Measurements from ENCODE around the gene TLCD3B. TPM values are rescaled to one million over a fixed set of nuclear protein-coding genes. Genes with fewer than 3 reads are reported as not detected.

The TLCD3B gene
- polyA plus RNA-seq, 1 of the 3 experiments (the other 2 are of a cell fraction), result 3.8 TPM

DNA sequence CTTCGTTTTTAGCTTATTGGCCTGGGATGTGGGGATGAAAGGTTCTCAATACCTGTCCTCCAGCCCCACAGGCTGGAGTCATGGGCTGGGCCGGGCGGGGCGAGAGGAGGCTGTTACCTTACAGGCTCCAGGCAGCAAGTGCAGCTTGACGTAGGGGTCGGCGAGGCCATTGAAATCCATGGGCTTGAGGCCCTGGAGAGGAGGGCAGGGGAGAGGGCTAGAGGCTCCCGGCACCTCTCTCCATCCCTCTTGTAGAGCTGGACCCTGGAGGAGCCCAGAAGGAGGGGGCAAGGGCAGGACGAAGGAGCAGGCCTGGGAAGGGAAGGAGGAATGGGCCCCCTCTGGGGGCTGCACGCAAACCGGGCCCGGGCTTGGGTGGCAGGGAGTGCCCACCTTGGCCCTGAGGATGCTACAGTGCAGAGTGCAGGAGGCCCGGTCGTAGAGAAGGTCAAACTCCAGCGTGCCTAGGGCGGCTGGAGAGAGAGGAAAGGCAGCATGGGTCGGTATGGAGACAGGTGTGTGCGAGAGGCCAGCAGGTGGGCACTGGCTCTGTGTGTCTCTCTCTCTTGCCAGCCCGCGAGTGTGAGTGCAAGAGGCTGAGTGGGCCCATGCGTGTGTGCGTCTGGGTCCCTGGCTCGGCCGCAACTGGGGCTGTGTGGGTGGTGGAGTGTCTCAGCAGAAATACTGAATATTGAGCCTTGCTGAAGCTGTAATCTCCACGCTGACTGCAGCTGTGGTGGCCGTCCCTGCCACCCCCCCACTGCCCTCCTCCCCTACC lies 21.8 kb downstream of the TLCD3B start:
- Histone ChIP-seq H3F3A (replicated peaks; ENCODE audit: insufficient read depth) (no peaks in the 10 kb centered on the region), H3K36me3 (replicated peaks in 1 of 2; ENCODE audit: control insufficient read depth in 1 of 2, insufficient read depth in 2 of 2, low read length in 1 of 2) (peaks cover 0 to 4% of the 10 kb centered on the region in 2 experiments), H3K9me3 (no peaks in the 10 kb centered on the region), H3K4me2 (no peak overlapping the region), H3K27ac (ENCODE audit: low read depth in 2 of 2, low read length in 1 of 2) (no peak overlapping the region), H3K79me2 (ENCODE audit: insufficient read depth) (no peaks in the 10 kb centered on the region), H3K4me3 (ENCODE audit: low read depth in 2 of 2, low read length in 1 of 2) (no peak overlapping the region), H3K9ac (no peak overlapping the region), H2AFZ (ENCODE audit: low read depth) (no peak overlapping the region), H3K27me3 (ENCODE audit: insufficient read depth) (no peaks in the 10 kb centered on the region), H3K4me1 (ENCODE audit: control insufficient read depth in 1 of 2, insufficient read depth in 2 of 2, low read depth in 1 of 2, low read length in 1 of 2) (peaks cover 0 to 5% of the 10 kb centered on the region in 2 experiments; a peak in 1 of 4 replicates), H4K20me1 (ENCODE audit: insufficient read depth) (no peaks in the 10 kb centered on the region), H3K9me2 (no peaks in the 10 kb centered on the region)
- DNase-seq, result no peak
- CTCF ChIA-PET, result interaction anchor here (0.6 to 2.0 kb wide), 4 partner anchors 22 to 190 kb away, joined by 3 to 8 read pairs (median 3); partner anchors contain the start of gene TLCD3B
- POLR2A ChIA-PET, result interaction anchor here (1.1 kb wide), 1 partner anchor 9 kb away, joined by 3 read pairs; no protein-coding TSS in a partner anchor
- WGBS (ENCODE audit: low lambda C conversion rate), result 88% methylated on average over 23 of the region's 26 CpGs
- TF ChIP-seq FOSL2 (IDR thresholded peaks at IDR 0.05; ENCODE audit: borderline replicate concordance, low read depth) (no peak), RCOR1 (IDR thresholded peaks at IDR 0.05; ENCODE audit: low read length) (no peak), CHD2 (IDR thresholded peaks at IDR 0.05; ENCODE audit: low read length, partially characterized antibody) (no peak), POLR2AphosphoS5 (IDR thresholded peaks at IDR 0.05; ENCODE audit: low read depth, low read length) (no peak), ZBTB33 (IDR thresholded peaks at IDR 0.05; ENCODE audit: borderline replicate concordance, low read depth) (no peak), FOXM1 (IDR thresholded peaks at IDR 0.05; ENCODE audit: low read depth) (no peak), RFX5 (IDR thresholded peaks at IDR 0.05; ENCODE audit: low read length) (no peak), YY1 (IDR thresholded peaks at IDR 0.05; ENCODE audit: low read depth) (no peak), NFIC (IDR thresholded peaks at IDR 0.05; ENCODE audit: borderline replicate concordance) (no peak)
- TF ChIP-seq, protein P1, sequence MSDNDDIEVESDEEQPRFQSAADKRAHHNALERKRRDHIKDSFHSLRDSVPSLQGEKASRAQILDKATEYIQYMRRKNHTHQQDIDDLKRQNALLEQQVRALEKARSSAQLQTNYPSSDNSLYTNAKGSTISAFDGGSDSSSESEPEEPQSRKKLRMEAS (IDR thresholded peaks at IDR 0.05; ENCODE audit: low read depth), result no peak
- TF ChIP-seq, protein P2, sequence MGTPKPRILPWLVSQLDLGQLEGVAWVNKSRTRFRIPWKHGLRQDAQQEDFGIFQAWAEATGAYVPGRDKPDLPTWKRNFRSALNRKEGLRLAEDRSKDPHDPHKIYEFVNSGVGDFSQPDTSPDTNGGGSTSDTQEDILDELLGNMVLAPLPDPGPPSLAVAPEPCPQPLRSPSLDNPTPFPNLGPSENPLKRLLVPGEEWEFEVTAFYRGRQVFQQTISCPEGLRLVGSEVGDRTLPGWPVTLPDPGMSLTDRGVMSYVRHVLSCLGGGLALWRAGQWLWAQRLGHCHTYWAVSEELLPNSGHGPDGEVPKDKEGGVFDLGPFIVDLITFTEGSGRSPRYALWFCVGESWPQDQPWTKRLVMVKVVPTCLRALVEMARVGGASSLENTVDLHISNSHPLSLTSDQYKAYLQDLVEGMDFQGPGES (IDR thresholded peaks at IDR 0.05; ENCODE audit: low read depth, low read length), result no peak

- Histone ChIP-seq H2AFZ (ENCODE audit: low read depth) (no peak overlapping the region), H3K9me2 (no peaks in the 10 kb centered on the region), H3K4me1 (ENCODE audit: control insufficient read depth in 1 of 2, insufficient read depth in 2 of 2, low read depth in 1 of 2, low read length in 1 of 2) (peaks cover 0 to 5% of the 10 kb centered on the region in 2 experiments; a peak in 1 of 4 replicates), H3K4me3 (ENCODE audit: low read depth in 2 of 2, low read length in 1 of 2) (no peak overlapping the region), H3K4me2 (no peak overlapping the region), H3K9ac (no peak overlapping the region), H3K27me3 (ENCODE audit: insufficient read depth) (no peaks in the 10 kb centered on the region), H3K9me3 (no peaks in the 10 kb centered on the region), H3K27ac (ENCODE audit: low read depth in 2 of 2, low read length in 1 of 2) (no peak overlapping the region), H4K20me1 (ENCODE audit: insufficient read depth) (no peaks in the 10 kb centered on the region), H3F3A (replicated peaks; ENCODE audit: insufficient read depth) (no peaks in the 10 kb centered on the region), H3K79me2 (ENCODE audit: insufficient read depth) (no peaks in the 10 kb centered on the region), H3K36me3 (replicated peaks in 1 of 2; ENCODE audit: control insufficient read depth in 1 of 2, insufficient read depth in 2 of 2, low read length in 1 of 2) (peaks cover 0 to 6% of the 10 kb centered on the region in 2 experiments)
- no peak for DNase-seq
- WGBS (ENCODE audit: low lambda C conversion rate), result 94% methylated on average over 7 of the region's 11 CpGs
- ChIA-PET POLR2A (interaction anchor here (0.6 kb wide), 1 partner anchor 55 kb away, joined by 3 read pairs; no protein-coding TSS in a partner anchor), CTCF (interaction anchor here (1.0 to 4.7 kb wide), 4 partner anchors 21 to 200 kb away, joined by 3 to 41 read pairs (median 4); partner anchors contain the start of gene TAOK2)
- no peak for TF ChIP-seq USF1 (IDR thresholded peaks at IDR 0.05; ENCODE audit: borderline replicate concordance, low read depth)
- TF ChIP-seq RAD21 (IDR thresholded peaks at IDR 0.05; ENCODE audit: low read length), result no peak
- TF ChIP-seq ELF1 (IDR thresholded peaks at IDR 0.05), result no peak
- TF ChIP-seq SMC3 (IDR thresholded peaks at IDR 0.05; ENCODE audit: low read depth, low read length), result no peak
- no peak for TF ChIP-seq RFX5 (IDR thresholded peaks at IDR 0.05; ENCODE audit: low read length)
- no peak for TF ChIP-seq RXRA (IDR thresholded peaks at IDR 0.05; ENCODE audit: borderline replicate concordance, low read depth)
- no peak for TF ChIP-seq NFIC (IDR thresholded peaks at IDR 0.05; ENCODE audit: borderline replicate concordance)
- no peak for TF ChIP-seq FOXM1 (IDR thresholded peaks at IDR 0.05; ENCODE audit: low read depth)
- TF ChIP-seq ZBTB33 (IDR thresholded peaks at IDR 0.05; ENCODE audit: borderline replicate concordance, low read depth), result no peak
- no peak for TF ChIP-seq USF2 (IDR thresholded peaks at IDR 0.05; ENCODE audit: borderline replicate concordance, low read depth, low read length)
Observed at GRCh38 chr16:30007378-30007895, 23.6 kb downstream of the TLCD3B start.
